ENCODE results near the gene EPS15. TPM values are rescaled to one million over a fixed set of nuclear protein-coding genes. Genes with fewer than 3 reads are reported as not detected.
"Not testable (repeated sequence)": the region's sequence is repeated elsewhere in the genome, so short reads cannot be mapped to it uniquely, and the experiment has no call there.

EPS15 gene
- total and polyA plus RNA-seq, 2 experiments from 2014 or later = 26.9 to 41.1 TPM

GRCh38 chr1:51534447-51534846 lies 15.4 kb upstream of the EPS15 start:
- no peak overlapping the region for H3K4me3 ChIP-seq
- no peak for DNase-seq
- no peaks in the 10 kb centered on the region for H4K20me1 ChIP-seq (ENCODE audit: insufficient read depth)
- H3K36me3 ChIP-seq (ENCODE audit: low read depth) = no peaks in the 10 kb centered on the region
- no peak overlapping the region for H3K27ac ChIP-seq
- in situ Hi-C loops (cut with MboI) = no loop called here
- WGBS, 2 experiments (ENCODE audit: low coverage in 1 of 2, low lambda C conversion rate in 2 of 2, missing lambda C conversion rate in 2 of 2) = 46 to 49% methylated on average over 3 of the region's 3 CpGs
- no peak for TF ChIP-seq EZH2phosphoT487 (IDR thresholded peaks at IDR 0.05; ENCODE audit: insufficient read depth, low read depth)
- no peak for TF ChIP-seq EZH2 (IDR thresholded peaks at IDR 0.05; ENCODE audit: insufficient read depth, poor library complexity, severe bottlenecking)
- no peaks in the 10 kb centered on the region for H3K9me2 ChIP-seq (ENCODE audit: insufficient read depth)
- peak overlapping the region; percentile 34; the same call in 1 of the 2 replicates for H3K9ac ChIP-seq
- no peaks in the 10 kb centered on the region for H3K9me3 ChIP-seq (ENCODE audit: low read depth)
- H3K4me1 ChIP-seq (ENCODE audit: insufficient read depth) = no peaks in the 10 kb centered on the region
- peak overlapping the region; percentile 52 for H2AFZ ChIP-seq
- no peaks in the 10 kb centered on the region for H3K27me3 ChIP-seq (replicated peaks; ENCODE audit: insufficient read depth)
- no peak overlapping the region for H3K4me2 ChIP-seq (ENCODE audit: unreplicated experiment)
- H3K79me2 ChIP-seq (ENCODE audit: insufficient read depth) = no peaks in the 10 kb centered on the region
- H3F3A ChIP-seq (ENCODE audit: insufficient read depth) = no peaks in the 10 kb centered on the region

GRCh38 chr1:51532853-51533252 lies 13.8 kb upstream of the EPS15 start:
- no peak overlapping the region for H3K9ac ChIP-seq
- H3K27me3 ChIP-seq (replicated peaks; ENCODE audit: insufficient read depth) = no peaks in the 10 kb centered on the region
- H3K79me2 ChIP-seq (ENCODE audit: insufficient read depth) = no peaks in the 10 kb centered on the region
- H3F3A ChIP-seq (ENCODE audit: insufficient read depth) = no peaks in the 10 kb centered on the region
- no peak overlapping the region for H3K4me3 ChIP-seq
- no peaks in the 10 kb centered on the region for H3K9me3 ChIP-seq (ENCODE audit: low read depth)
- H3K9me2 ChIP-seq (ENCODE audit: insufficient read depth) = no peaks in the 10 kb centered on the region
- no peak for DNase-seq
- TF ChIP-seq EZH2 (IDR thresholded peaks at IDR 0.05; ENCODE audit: insufficient read depth, poor library complexity, severe bottlenecking) (no peak), EZH2phosphoT487 (IDR thresholded peaks at IDR 0.05; ENCODE audit: insufficient read depth, low read depth) (no peak)
- in situ Hi-C loops (cut with MboI) = no loop called here
- no peaks in the 10 kb centered on the region for H4K20me1 ChIP-seq (ENCODE audit: insufficient read depth)
- H3K27ac ChIP-seq = no peak overlapping the region
- no peak overlapping the region for H2AFZ ChIP-seq
- WGBS, 2 experiments (ENCODE audit: low coverage in 1 of 2, low lambda C conversion rate in 2 of 2, missing lambda C conversion rate in 2 of 2) = 81 to 84% methylated on average over 1 of the region's 1 CpG
- no peaks in the 10 kb centered on the region for H3K36me3 ChIP-seq (ENCODE audit: low read depth)
- no peak overlapping the region for H3K4me2 ChIP-seq (ENCODE audit: unreplicated experiment)
- H3K4me1 ChIP-seq (ENCODE audit: insufficient read depth) = no peaks in the 10 kb centered on the region

GRCh38 chr1:51530447-51530846 lies 11.4 kb upstream of the EPS15 start:
- H2AFZ ChIP-seq; H3K9me3 ChIP-seq (ENCODE audit: low read depth); H3K27me3 ChIP-seq (replicated peaks; ENCODE audit: insufficient read depth); H3K4me3 ChIP-seq; H3K79me2 ChIP-seq (ENCODE audit: insufficient read depth); H3K36me3 ChIP-seq (ENCODE audit: low read depth); in situ Hi-C loops (cut with MboI); DNase-seq; H3K27ac ChIP-seq; H3K4me1 ChIP-seq (ENCODE audit: insufficient read depth); H3K4me2 ChIP-seq (ENCODE audit: unreplicated experiment); H3F3A ChIP-seq (ENCODE audit: insufficient read depth); H3K9ac ChIP-seq; H4K20me1 ChIP-seq (ENCODE audit: insufficient read depth); H3K9me2 ChIP-seq (ENCODE audit: insufficient read depth): not testable (repeated sequence)
- WGBS, 2 experiments (ENCODE audit: low coverage in 1 of 2, low lambda C conversion rate in 2 of 2, missing lambda C conversion rate in 2 of 2) = 88 to 93% methylated on average over 4 of the region's 4 CpGs

- Histone ChIP-seq H3K27ac (no peak overlapping the region), H3K9ac (no peak overlapping the region), H3K4me3 (no peak overlapping the region), H3K9me2 (ENCODE audit: insufficient read depth) (no peaks in the 10 kb centered on the region), H3K36me3 (ENCODE audit: low read depth) (no peaks in the 10 kb centered on the region), H2AFZ (no peak overlapping the region), H3K27me3 (replicated peaks; ENCODE audit: insufficient read depth) (no peaks in the 10 kb centered on the region), H3K4me1 (ENCODE audit: insufficient read depth) (no peaks in the 10 kb centered on the region), H3K79me2 (ENCODE audit: insufficient read depth) (no peaks in the 10 kb centered on the region), H3F3A (ENCODE audit: insufficient read depth) (no peaks in the 10 kb centered on the region), H3K9me3 (ENCODE audit: low read depth) (no peaks in the 10 kb centered on the region), H4K20me1 (ENCODE audit: insufficient read depth) (no peaks in the 10 kb centered on the region), H3K4me2 (ENCODE audit: unreplicated experiment) (no peak overlapping the region)
- TF ChIP-seq EZH2 (IDR thresholded peaks at IDR 0.05; ENCODE audit: insufficient read depth, poor library complexity, severe bottlenecking) (no peak), EZH2phosphoT487 (IDR thresholded peaks at IDR 0.05; ENCODE audit: insufficient read depth, low read depth) (no peak)
- DNase-seq = no peak
- in situ Hi-C loops (cut with MboI) = no loop called here
Measured at GRCh38 chr1:51527144-51527543, 8.1 kb upstream of the EPS15 start.

- 90 to 94% methylated on average over 3 of the region's 3 CpGs for WGBS, 2 experiments (ENCODE audit: low coverage in 1 of 2, low lambda C conversion rate in 2 of 2, missing lambda C conversion rate in 2 of 2)
- no peaks in the 10 kb centered on the region for H3K4me1 ChIP-seq (ENCODE audit: insufficient read depth)
- no peak for DNase-seq
- H3K79me2 ChIP-seq (ENCODE audit: insufficient read depth) = no peaks in the 10 kb centered on the region
- H2AFZ ChIP-seq = no peak overlapping the region
- no peak for TF ChIP-seq EZH2 (IDR thresholded peaks at IDR 0.05; ENCODE audit: insufficient read depth, poor library complexity, severe bottlenecking)
- no peak for TF ChIP-seq EZH2phosphoT487 (IDR thresholded peaks at IDR 0.05; ENCODE audit: insufficient read depth, low read depth)
- no peaks in the 10 kb centered on the region for H3K27me3 ChIP-seq (replicated peaks; ENCODE audit: insufficient read depth)
- no peak overlapping the region for H3K27ac ChIP-seq
- H3K9me3 ChIP-seq (ENCODE audit: low read depth) = no peaks in the 10 kb centered on the region
- H3K9ac ChIP-seq = no peak overlapping the region
- H3K36me3 ChIP-seq (ENCODE audit: low read depth) = no peaks in the 10 kb centered on the region
- in situ Hi-C loops (cut with MboI) = no loop called here
- no peaks in the 10 kb centered on the region for H3K9me2 ChIP-seq (ENCODE audit: insufficient read depth)
- H3K4me2 ChIP-seq (ENCODE audit: unreplicated experiment) = no peak overlapping the region
- no peaks in the 10 kb centered on the region for H4K20me1 ChIP-seq (ENCODE audit: insufficient read depth)
- no peak overlapping the region for H3K4me3 ChIP-seq
- H3F3A ChIP-seq (ENCODE audit: insufficient read depth) = peaks cover 1% of the 10 kb centered on the region
Measured at GRCh38 chr1:51526248-51526647, 7.2 kb upstream of the EPS15 start.

Data from GM23248 (cell line).